WTC11 (cell line): Measurements from ENCODE around the gene GAL. TPM values are rescaled to one million over a fixed set of nuclear protein-coding genes. Genes with fewer than 3 reads are reported as not detected.

Source experiments
- ATAC-seq: fragments of 200-7000 bp; cut with Tn5 transposase; 2 replicates; pipeline ENCODE4 v1.10.0; 2021; ENCODE audit warnings: mild to moderate bottlenecking, moderate library complexity
- CTCF ChIA-PET: fragments of 300-600 bp; sonication (Branson Sonifier 250); formaldehyde crosslinking; loops from one replicate; lab custom pipeline; 2021; ENCODE audit warnings: antibody characterized with exemption; lab: Charles Lee
- POLR2A ChIA-PET: fragments of 350-600 bp; sonication (Branson Sonifier 250); formaldehyde crosslinking; loops from one replicate; lab custom pipeline; 2021; ENCODE audit warnings: antibody characterized with exemption; lab: Charles Lee
- DNase-seq: peaks from one replicate; pipeline ENCODE4 v3.0.0; 2021; ENCODE audit warnings: low spot score
- H3K27ac Mint-ChIP-seq: 2 replicates; pipeline ENCODE4 v1.8.0; 2021; ENCODE audit warnings: mixed read lengths
- H3K27me3 Mint-ChIP-seq: 2 replicates; pipeline ENCODE4 v1.8.0; 2021; ENCODE audit warnings: low read depth, mild to moderate bottlenecking, moderate library complexity, mixed read lengths
- H3K36me3 Mint-ChIP-seq: 2 replicates; pipeline ENCODE4 v1.8.0; 2021; ENCODE audit warnings: mixed read lengths
- H3K4me1 Mint-ChIP-seq: 2 replicates; pipeline ENCODE4 v1.8.0; 2022; ENCODE audit warnings: mixed read lengths
- H3K4me3 Mint-ChIP-seq: 2 replicates; pipeline ENCODE4 v1.8.0; 2021; ENCODE audit warnings: mild to moderate bottlenecking, moderate library complexity, mixed read lengths
- H3K9me3 Mint-ChIP-seq: 2 replicates; pipeline ENCODE4 v1.8.0; 2021; ENCODE audit warnings: mixed read lengths
- AR ChIP-seq: fragments of 250-450 bp; sonication (Bioruptor Pico); IDR thresholded peaks from 2 replicates; pipeline ENCODE4 v1.9.0; 2021; ENCODE audit warnings: mild to moderate bottlenecking
- ATF1 ChIP-seq: sonication (generic); formaldehyde crosslinking; IDR thresholded peaks from 2 replicates; pipeline ENCODE4 v1.8.1; 2023; ENCODE audit warnings: mild to moderate bottlenecking, moderate library complexity, missing genetic modification reagents
- CREM ChIP-seq: sonication (generic); formaldehyde crosslinking; IDR thresholded peaks from 2 replicates; pipeline ENCODE4 v1.8.1; 2022; ENCODE audit warnings: mild to moderate bottlenecking, missing genetic modification reagents, moderate library complexity
- ERG ChIP-seq: fragments of 250-450 bp; sonication (Bioruptor Pico); IDR thresholded peaks from 2 replicates; pipeline ENCODE4 v1.8.0; 2021; ENCODE audit warnings: mild to moderate bottlenecking
- ESRRA ChIP-seq: sonication (generic); formaldehyde crosslinking; IDR thresholded peaks from 2 replicates; pipeline ENCODE4 v1.8.1; 2022; ENCODE audit warnings: mild to moderate bottlenecking, missing genetic modification reagents, borderline replicate concordance
- FOXK1 ChIP-seq: sonication (generic); formaldehyde crosslinking; IDR thresholded peaks from 2 replicates; pipeline ENCODE4 v1.8.0; 2022; ENCODE audit warnings: mild to moderate bottlenecking, moderate library complexity, missing genetic modification reagents
- GRHL2 ChIP-seq: fragments of 250-450 bp; sonication (Bioruptor Pico); IDR thresholded peaks from 2 replicates; pipeline ENCODE4 v1.8.0; 2022; ENCODE audit warnings: mild to moderate bottlenecking, moderate library complexity; ENCODE audit not compliant: insufficient replicate concordance, severe bottlenecking
- KAT7 ChIP-seq: sonication (generic); formaldehyde crosslinking; IDR thresholded peaks from 2 replicates; pipeline ENCODE4 v1.8.1; 2023; ENCODE audit warnings: missing genetic modification reagents, mild to moderate bottlenecking, borderline replicate concordance
- MLX ChIP-seq: sonication (generic); formaldehyde crosslinking; IDR thresholded peaks from 2 replicates; pipeline ENCODE4 v1.8.1; 2023; ENCODE audit warnings: mild to moderate bottlenecking, missing genetic modification reagents, moderate library complexity
- MXD4 ChIP-seq: fragments of 250-450 bp; sonication (Bioruptor Pico); IDR thresholded peaks from 2 replicates; pipeline ENCODE4 v1.8.0; 2021; ENCODE audit warnings: mild to moderate bottlenecking, moderate library complexity, borderline replicate concordance
- MYBL2 ChIP-seq: sonication (generic); formaldehyde crosslinking; IDR thresholded peaks from 2 replicates; pipeline ENCODE4 v1.8.1; 2023; ENCODE audit warnings: mild to moderate bottlenecking, moderate library complexity, missing genetic modification reagents
- NFE2L1 ChIP-seq: sonication (generic); formaldehyde crosslinking; IDR thresholded peaks from 2 replicates; pipeline ENCODE4 v1.8.1; 2023; ENCODE audit warnings: missing genetic modification reagents
- NR3C1 ChIP-seq: sonication (generic); formaldehyde crosslinking; conservative IDR thresholded peaks from 2 replicates; pipeline ENCODE4 v1.8.1; 2023; ENCODE audit warnings: low read depth, mild to moderate bottlenecking, missing genetic modification reagents
- PRRX2 ChIP-seq: fragments of 250-450 bp; sonication (Bioruptor Pico); IDR thresholded peaks from 2 replicates; pipeline ENCODE4 v1.8.0; 2021; ENCODE audit warnings: mild to moderate bottlenecking
- SMAD4 ChIP-seq: sonication (generic); formaldehyde crosslinking; IDR thresholded peaks from 2 replicates; pipeline ENCODE4 v1.8.0; 2022; ENCODE audit warnings: mild to moderate bottlenecking, missing genetic modification reagents
- SP1 ChIP-seq: sonication (generic); formaldehyde crosslinking; conservative IDR thresholded peaks from 2 replicates; pipeline ENCODE4 v1.8.1; 2022; ENCODE audit warnings: missing genetic modification reagents
- USF1 ChIP-seq: sonication (generic); formaldehyde crosslinking; IDR thresholded peaks from 2 replicates; pipeline ENCODE4 v1.8.0; 2022; ENCODE audit warnings: mild to moderate bottlenecking, missing genetic modification reagents
- ZBTB43 ChIP-seq: sonication (generic); formaldehyde crosslinking; IDR thresholded peaks from 2 replicates; pipeline ENCODE4 v1.8.1; 2023; ENCODE audit warnings: mild to moderate bottlenecking, missing genetic modification reagents
- ZNF263 ChIP-seq: sonication (generic); formaldehyde crosslinking; IDR thresholded peaks from 2 replicates; pipeline ENCODE4 v1.8.1; 2022; ENCODE audit warnings: low read depth, mild to moderate bottlenecking, moderate library complexity, missing genetic modification reagents
- ZNF512 ChIP-seq: sonication (generic); formaldehyde crosslinking; IDR thresholded peaks from 2 replicates; pipeline ENCODE4 v1.8.1; 2022; ENCODE audit warnings: missing genetic modification reagents, borderline replicate concordance
- total RNA-seq: library from RNA; stranded (reverse); gene quantifications from 3 replicates; pipeline ENCODE4 v1.2.3, GENCODE V29; 2021

Gene GAL
- total RNA-seq, 1 experiment from 2014 or later, result 102 TPM

- TF ChIP-seq FOXK1 (CRISPR knock-in tag) (no peak), CREM (no peak), GRHL2 (CRISPR knock-in tag) (no peak), SMAD4 (CRISPR knock-in tag) (no peak), ATF1 (no peak), ERG (CRISPR knock-in tag) (no peak), USF1 (CRISPR knock-in tag) (no peak), ESRRA (CRISPR knock-in tag) (no peak), KAT7 (CRISPR knock-in tag) (no peak), NR3C1 (CRISPR knock-in tag) (no peak)
Measured at GRCh38 chr11:68655406-68655805, 28.9 kb upstream of the GAL start (continued).

DNA sequence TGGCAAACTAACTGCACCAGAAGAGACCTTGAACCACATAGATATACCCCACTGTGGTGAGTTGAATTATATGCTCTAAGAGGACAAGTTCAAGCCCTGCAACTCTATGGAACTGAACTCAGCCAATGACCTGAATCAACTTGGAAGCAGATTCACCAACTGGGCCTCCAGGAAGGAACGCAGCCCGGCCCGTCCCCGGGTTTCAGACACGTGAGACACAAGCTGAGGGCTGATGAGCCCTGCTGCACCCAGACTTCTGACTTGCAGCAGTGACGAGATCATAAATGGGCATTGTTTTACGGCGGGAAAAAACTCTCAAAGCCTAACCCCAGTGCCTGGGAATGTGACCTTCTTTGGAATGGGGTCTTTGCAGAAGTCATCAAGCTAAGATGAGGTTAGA lies 28.5 kb upstream of the GAL start:
- DNase-seq (no peak), ATAC-seq (no peak)
- Mint-ChIP-seq H3K9me3 (peaks cover 12% of the 10 kb centered on the region), H3K36me3 (peaks cover 10% of the 10 kb centered on the region), H3K4me3 (no peak overlapping the region), H3K27me3 (peaks cover 3% of the 10 kb centered on the region; the same call in 1 of the 2 replicates), H3K27ac (no peak overlapping the region), H3K4me1 (peaks cover 11% of the 10 kb centered on the region; the same call in 1 of the 2 replicates)
- POLR2A ChIA-PET, result no interaction called here
- TF ChIP-seq ZNF512 (CRISPR knock-in tag) (no peak), SP1 (no peak), AR (CRISPR knock-in tag) (no peak), PRRX2 (no peak), ZNF263 (CRISPR knock-in tag) (no peak), NFE2L1 (CRISPR knock-in tag) (no peak), MYBL2 (no peak), MXD4 (CRISPR knock-in tag) (no peak), MLX (no peak), ZBTB43 (CRISPR knock-in tag) (no peak)
- CTCF ChIA-PET, result no interaction called here
